CD14-positive monocyte (primary cell): ENCODE results near the gene NCOA5. TPM values are rescaled to one million over a fixed set of nuclear protein-coding genes. Genes with fewer than 3 reads are reported as not detected.

Experiments
- DNase-seq, 3 donors: peaks; one replicate each; pipeline ENCODE4 v3.0.0-alpha.2; 2011 to 2022
- H2AFZ ChIP-seq: 2 replicates; pipeline ENCODE4 v1.6.0; 2012; ENCODE audit warnings: mild to moderate bottlenecking, low read depth, low read length, inconsistent platforms; ENCODE audit not compliant: insufficient read depth, poor library complexity, severe bottlenecking
- H3K27ac ChIP-seq, 2 donors: 1 replicate in 1 of 2; 2 replicates in 1 of 2; pipeline ENCODE4 v1.5.1; 2012 to 2013; ENCODE audit warnings: low read length in 2 of 2, control low read depth in 1 of 2, inconsistent platforms in 1 of 2, low read depth in 1 of 2, mild to moderate bottlenecking in 1 of 2
- H3K27me3 ChIP-seq, 2 donors: one replicate each; pipeline versions ENCODE4 v1.6.0 to v1.6.1; 2011 to 2013; ENCODE audit warnings: low read length in 2 of 2; ENCODE audit not compliant: control insufficient read depth in 2 of 2, insufficient read depth in 2 of 2
- H3K36me3 ChIP-seq, 2 donors: replicated peaks in 1 of 2; 1 replicate in 1 of 2; 2 replicates in 1 of 2; pipeline versions ENCODE4 v1.5.1 to v1.6.1; 2012 to 2013; ENCODE audit warnings: low read length in 2 of 2, control low read depth in 1 of 2, inconsistent platforms in 1 of 2, mild to moderate bottlenecking in 1 of 2; ENCODE audit not compliant: insufficient read depth in 2 of 2, control insufficient read depth in 1 of 2
- H3K4me1 ChIP-seq, 2 donors: 1 replicate in 1 of 2; 2 replicates in 1 of 2; pipeline versions ENCODE4 v1.5.1 to v1.6.1; 2012 to 2013; ENCODE audit warnings: low read length in 2 of 2, control low read depth in 1 of 2, inconsistent platforms in 1 of 2, mild to moderate bottlenecking in 1 of 2, moderate library complexity in 1 of 2; ENCODE audit not compliant: insufficient read depth in 2 of 2, control insufficient read depth in 1 of 2
- H3K4me2 ChIP-seq: replicated peaks from 2 replicates; pipeline ENCODE3; 2012; ENCODE audit warnings: low read length, moderate library complexity, mild to moderate bottlenecking; ENCODE audit not compliant: poor library complexity, severe bottlenecking; ENCODE audit errors: extremely low read depth
- H3K4me3 ChIP-seq, 3 experiments: fragments of 200-600 bp in 1 of 3; sonication (generic) in 1 of 3; replicated peaks in 1 of 3; 1 replicate in 2 of 3; 2 replicates in 1 of 3; pipeline ENCODE4 v1.5.1; 2011 to 2013; ENCODE audit warnings: low read length in 3 of 3, mild to moderate bottlenecking in 3 of 3, control low read depth in 2 of 3, low read depth in 2 of 3, inconsistent platforms in 1 of 3, moderate library complexity in 1 of 3
- H3K79me2 ChIP-seq: 2 replicates; pipeline ENCODE4 v1.6.0; 2012; ENCODE audit warnings: mild to moderate bottlenecking, control low read depth, inconsistent platforms, low read length, moderate library complexity; ENCODE audit not compliant: insufficient read depth
- H3K9ac ChIP-seq: 2 replicates; pipeline ENCODE4 v1.6.0; 2017; ENCODE audit warnings: low read length, mild to moderate bottlenecking; ENCODE audit not compliant: insufficient read depth, poor library complexity, severe bottlenecking
- H3K9me3 ChIP-seq, 2 donors: replicated peaks in 1 of 2; 1 replicate in 1 of 2; 2 replicates in 1 of 2; pipeline versions ENCODE4 v1.5.1 to v1.6.1; 2012 to 2013; ENCODE audit warnings: low read length in 2 of 2, control low read depth in 1 of 2; ENCODE audit not compliant: control insufficient read depth in 1 of 2, insufficient read depth in 1 of 2
- H4K20me1 ChIP-seq: 2 replicates; pipeline ENCODE4 v1.6.0; 2012; ENCODE audit warnings: mild to moderate bottlenecking, low read length, control low read depth, moderate library complexity; ENCODE audit not compliant: insufficient read depth
- H3K27ac Mint-ChIP-seq, 7 donors: one replicate each; pipeline ENCODE4 v1.8.0; 2020; ENCODE audit warnings: mild to moderate bottlenecking in 7 of 7, mixed read lengths in 7 of 7, moderate library complexity in 6 of 7, inconsistent platforms in 2 of 7
- H3K27me3 Mint-ChIP-seq, 3 donors: one replicate each; pipeline ENCODE4 v1.8.0; 2021 to 2022; ENCODE audit warnings: low read depth in 3 of 3, mild to moderate bottlenecking in 3 of 3, mixed read lengths in 3 of 3, moderate library complexity in 3 of 3, inconsistent platforms in 1 of 3
- H3K36me3 Mint-ChIP-seq, 2 donors: one replicate each; pipeline ENCODE4 v1.8.0; 2020; ENCODE audit warnings: mixed read lengths in 2 of 2, inconsistent platforms in 1 of 2, mild to moderate bottlenecking in 1 of 2
- H3K4me1 Mint-ChIP-seq: one replicate; pipeline ENCODE4 v1.8.0; 2020; ENCODE audit warnings: mild to moderate bottlenecking, mixed read lengths
- H3K4me3 Mint-ChIP-seq, 2 donors: one replicate each; pipeline ENCODE4 v1.8.0; 2020; ENCODE audit warnings: mild to moderate bottlenecking in 2 of 2, mixed read lengths in 2 of 2, moderate library complexity in 1 of 2
- H3K9me3 Mint-ChIP-seq, 7 donors: one replicate each; pipeline ENCODE4 v1.8.0; 2020 to 2022; ENCODE audit warnings: mixed read lengths in 7 of 7, mild to moderate bottlenecking in 6 of 7, moderate library complexity in 6 of 7, inconsistent platforms in 2 of 7
- WGBS: methylation state at CpG from one replicate; pipeline ENCODE4 v1.1.5; 2013; ENCODE audit warnings: missing lambda C conversion rate; ENCODE audit not compliant: insufficient coverage; 5-methylcytosine and 5-hydroxymethylcytosine counted together
- intact Hi-C, 2 donors: fragments of 100-400 bp; cut with micrococcal nuclease; formaldehyde crosslinking; loops; one replicate each; pipeline versions ENCODE4 v1.15.0 to v1.15.1; 2023
- polyA plus RNA-seq, 3 donors: library from polyadenylated mRNA; depleted of rRNA in 1 of 3; unstranded in 2 of 3; stranded (reverse) in 1 of 3; fragments of 300-500 nt in 2 of 3; fragments of >200 nt in 1 of 3; fragmentation: Illumina TruSeq in 2 of 3; gene quantifications; 1 replicate in 2 of 3; 2 replicates in 1 of 3; pipeline ENCODE4 v1.2.3, GENCODE V29; 2012 to 2021
- TF ChIP-seq, protein P1 (sequence below): fragments of 200-600 bp; IDR thresholded peaks from one replicate; pipeline ENCODE4 v1.8.0; 2022; ENCODE audit warnings: antibody characterized with exemption, mild to moderate bottlenecking

The NCOA5 gene
- polyA plus RNA-seq, 3 donors = 4.5 to 10.2 (median 6.0) TPM

DNA sequence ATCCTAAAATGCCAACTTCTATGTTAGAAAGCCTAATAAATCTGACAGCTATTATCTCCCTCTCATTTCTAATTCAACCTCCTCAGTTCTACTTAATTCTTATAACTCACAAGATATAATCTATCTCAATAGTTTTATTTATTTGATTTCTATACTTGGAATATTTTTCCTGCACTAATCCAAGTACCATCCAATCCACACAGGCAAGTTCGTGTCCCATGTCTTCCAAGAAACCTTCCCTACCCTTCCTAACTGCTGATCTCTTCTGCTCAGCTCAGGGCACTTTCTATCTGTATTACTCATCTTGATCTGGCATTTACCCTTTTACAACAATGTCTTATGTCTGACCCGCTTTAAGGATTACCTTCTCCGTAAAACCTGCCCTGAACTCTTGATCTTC is 18.2 kb downstream of the NCOA5 start:
- no peak overlapping the region for H3K9ac ChIP-seq
- H3K27me3 Mint-ChIP-seq = no peaks in the 10 kb centered on the region
- peaks cover 7% of the 10 kb centered on the region for H3K79me2 ChIP-seq
- TF ChIP-seq, protein P1, sequence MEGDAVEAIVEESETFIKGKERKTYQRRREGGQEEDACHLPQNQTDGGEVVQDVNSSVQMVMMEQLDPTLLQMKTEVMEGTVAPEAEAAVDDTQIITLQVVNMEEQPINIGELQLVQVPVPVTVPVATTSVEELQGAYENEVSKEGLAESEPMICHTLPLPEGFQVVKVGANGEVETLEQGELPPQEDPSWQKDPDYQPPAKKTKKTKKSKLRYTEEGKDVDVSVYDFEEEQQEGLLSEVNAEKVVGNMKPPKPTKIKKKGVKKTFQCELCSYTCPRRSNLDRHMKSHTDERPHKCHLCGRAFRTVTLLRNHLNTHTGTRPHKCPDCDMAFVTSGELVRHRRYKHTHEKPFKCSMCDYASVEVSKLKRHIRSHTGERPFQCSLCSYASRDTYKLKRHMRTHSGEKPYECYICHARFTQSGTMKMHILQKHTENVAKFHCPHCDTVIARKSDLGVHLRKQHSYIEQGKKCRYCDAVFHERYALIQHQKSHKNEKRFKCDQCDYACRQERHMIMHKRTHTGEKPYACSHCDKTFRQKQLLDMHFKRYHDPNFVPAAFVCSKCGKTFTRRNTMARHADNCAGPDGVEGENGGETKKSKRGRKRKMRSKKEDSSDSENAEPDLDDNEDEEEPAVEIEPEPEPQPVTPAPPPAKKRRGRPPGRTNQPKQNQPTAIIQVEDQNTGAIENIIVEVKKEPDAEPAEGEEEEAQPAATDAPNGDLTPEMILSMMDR = no peak
- no peak overlapping the region for H3K4me2 ChIP-seq
- WGBS = 100% methylated on average over 3 of the region's 3 CpGs
- peaks cover 57 to 82% of the 10 kb centered on the region in 2 donors for H3K36me3 ChIP-seq
- no peaks in the 10 kb centered on the region for H3K27me3 ChIP-seq
- no peak overlapping the region for H3K4me3 Mint-ChIP-seq
- H3K9me3 ChIP-seq = no peaks in the 10 kb centered on the region
- no peaks in the 10 kb centered on the region for H3K9me3 Mint-ChIP-seq
- H4K20me1 ChIP-seq = peaks cover 92% of the 10 kb centered on the region
- intact Hi-C loops = no loop called here
- no peak overlapping the region for H3K27ac ChIP-seq
- no peak overlapping the region for H3K4me3 ChIP-seq
- DNase-seq = no peak
- no peak overlapping the region for H3K27ac Mint-ChIP-seq
- no peak overlapping the region for H2AFZ ChIP-seq
- no peaks in the 10 kb centered on the region for H3K4me1 ChIP-seq
- H3K4me1 Mint-ChIP-seq = no peaks in the 10 kb centered on the region
- H3K36me3 Mint-ChIP-seq = peaks cover 39 to 47% of the 10 kb centered on the region in 2 donors

DNA sequence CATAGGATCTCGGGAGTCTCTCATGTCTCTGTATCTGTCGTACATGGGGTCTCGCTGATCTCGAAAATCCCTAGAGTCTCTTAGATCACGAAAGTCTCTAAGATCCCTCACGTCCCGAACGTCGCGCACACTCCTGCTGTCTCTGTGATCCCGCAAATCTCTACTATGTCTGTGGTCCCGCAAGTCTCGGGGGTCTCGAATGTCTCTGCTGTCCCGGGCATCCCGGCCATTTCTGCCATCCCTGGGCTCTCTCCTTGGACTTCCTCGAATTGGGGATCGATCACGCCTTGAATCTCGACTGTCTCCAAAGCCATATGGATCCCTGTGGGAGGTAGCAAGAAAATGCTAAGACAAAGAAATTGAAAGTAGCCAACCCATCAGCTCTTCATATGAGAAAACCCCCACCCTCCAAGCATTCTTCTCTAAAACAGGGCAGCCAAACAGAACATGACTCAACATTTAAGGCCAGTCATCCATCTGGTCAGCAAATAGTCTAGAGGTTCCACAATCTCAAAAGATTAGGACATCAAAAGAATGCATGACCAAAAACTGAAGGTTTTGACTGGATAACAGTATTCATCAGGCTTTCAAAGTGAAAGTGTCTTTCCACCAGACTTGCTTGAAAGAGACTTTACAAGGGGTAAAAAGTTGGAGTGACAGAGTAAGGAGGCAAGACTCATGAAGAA is 19.4 kb downstream of the NCOA5 start:
- Mint-ChIP-seq H3K36me3 (peaks cover 44 to 51% of the 10 kb centered on the region in 2 donors), H3K4me1 (no peaks in the 10 kb centered on the region), H3K27ac (no peak overlapping the region), H3K9me3 (no peaks in the 10 kb centered on the region), H3K4me3 (no peak overlapping the region), H3K27me3 (no peaks in the 10 kb centered on the region)
- no peak for DNase-seq
- Histone ChIP-seq H3K9me3 (no peaks in the 10 kb centered on the region), H3K79me2 (peaks cover 7% of the 10 kb centered on the region), H2AFZ (no peak overlapping the region), H3K36me3 (peaks cover 61 to 83% of the 10 kb centered on the region in 2 donors), H4K20me1 (peaks cover 91% of the 10 kb centered on the region), H3K4me2 (no peak overlapping the region), H3K9ac (no peak overlapping the region), H3K27me3 (no peaks in the 10 kb centered on the region), H3K27ac (no peak overlapping the region), H3K4me1 (no peaks in the 10 kb centered on the region), H3K4me3 (no peak overlapping the region)
- TF ChIP-seq, protein P1 = no peak
- 98% methylated on average over 16 of the region's 20 CpGs for WGBS
- intact Hi-C loops = no loop called here
